ENCODE measurements around the gene TMPRSS6.

DNA sequence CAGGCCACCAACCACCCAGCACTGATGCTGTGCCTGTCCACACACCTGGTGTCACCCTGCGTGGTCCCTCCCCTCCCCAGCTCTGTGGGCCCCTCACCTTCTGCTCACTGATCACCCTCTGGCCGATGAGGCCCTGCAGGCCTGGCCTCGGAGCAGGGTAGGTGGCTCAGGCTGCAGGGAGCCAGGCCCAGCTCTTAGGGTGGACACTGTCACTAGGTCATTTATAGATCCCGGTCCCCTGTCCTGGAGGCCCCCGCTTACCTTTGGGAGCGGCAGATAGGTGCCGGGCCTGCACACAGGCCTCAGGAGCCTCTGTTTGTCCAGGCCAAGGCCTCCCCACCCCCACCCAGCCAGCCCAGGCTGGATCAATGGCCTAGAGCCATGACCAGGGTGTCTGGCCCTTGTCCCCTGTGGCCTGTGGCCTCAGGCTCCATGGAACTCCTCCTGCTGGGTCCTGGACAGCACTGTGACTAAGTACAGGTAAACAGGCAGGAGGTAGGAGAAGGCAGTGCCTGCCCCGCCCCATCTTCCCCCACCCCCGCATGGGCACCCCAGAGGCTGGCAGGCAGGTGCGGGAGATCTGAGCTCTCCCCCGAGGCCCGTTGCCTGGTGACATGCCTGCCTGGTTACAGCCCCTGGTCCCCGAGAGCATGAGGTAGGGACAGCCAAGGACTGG is at the start of gene TMPRSS6:
- TF ChIP-seq TAF1 (IDR thresholded peaks at IDR 0.05; ENCODE audit: low read depth, low read length) (no peak), POLR2A (IDR thresholded peaks at IDR 0.05; ENCODE audit: low read depth, low read length) (no peak)
